ENCODE results near the gene DRAM1.
"Not testable (repeated sequence)": the region's sequence is repeated elsewhere in the genome, so short reads cannot be mapped to it uniquely, and the experiment has no call there.

The DRAM1 gene

GRCh38 chr12:101859664-101860607 lies 17.4 kb upstream of the DRAM1 start:
- no peak for DNase-seq

DNA sequence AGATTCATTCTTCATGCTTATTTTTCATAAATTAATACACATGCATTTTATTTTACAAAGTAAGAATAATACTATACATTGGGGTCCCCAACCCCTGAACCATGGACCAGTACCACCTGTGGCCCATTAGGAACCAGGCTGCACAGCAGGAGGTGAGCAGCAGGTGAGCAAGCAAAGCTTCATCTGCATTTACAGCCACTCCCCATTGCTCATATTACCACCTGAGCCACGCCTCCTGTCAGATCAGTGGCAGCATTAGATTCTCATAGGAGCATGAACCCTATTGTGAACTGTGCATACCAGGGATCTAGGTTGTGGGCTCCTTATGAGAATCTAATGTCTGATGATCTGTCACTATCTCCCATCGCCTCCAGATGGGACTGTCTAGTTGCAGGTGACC lies 15.7 kb upstream of the DRAM1 start:
- DNase-seq = not testable (repeated sequence)

GRCh38 chr12:101862245-101862644 lies 15.1 kb upstream of the DRAM1 start:
- DNase-seq = no peak

DNA sequence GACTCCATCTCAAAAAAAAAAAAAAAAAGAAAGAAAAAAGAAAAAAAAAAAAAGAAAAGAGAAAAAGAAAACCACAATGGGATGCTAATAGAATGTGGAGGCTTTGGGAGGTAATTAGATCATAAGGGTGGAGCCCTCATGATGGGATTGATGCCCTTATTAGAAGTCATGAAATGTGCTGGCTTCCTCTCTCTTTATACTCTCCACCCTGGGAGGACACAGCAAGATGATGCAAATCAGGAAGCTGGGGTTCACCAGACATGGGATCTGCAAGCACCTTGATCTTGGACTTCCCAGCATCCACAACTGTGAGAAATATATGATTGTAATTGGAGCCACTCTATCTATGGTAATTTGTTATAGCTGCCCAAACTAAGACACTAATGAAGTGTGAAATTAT lies 13.4 kb upstream of the DRAM1 start:
- DNase-seq = no peak

DNA sequence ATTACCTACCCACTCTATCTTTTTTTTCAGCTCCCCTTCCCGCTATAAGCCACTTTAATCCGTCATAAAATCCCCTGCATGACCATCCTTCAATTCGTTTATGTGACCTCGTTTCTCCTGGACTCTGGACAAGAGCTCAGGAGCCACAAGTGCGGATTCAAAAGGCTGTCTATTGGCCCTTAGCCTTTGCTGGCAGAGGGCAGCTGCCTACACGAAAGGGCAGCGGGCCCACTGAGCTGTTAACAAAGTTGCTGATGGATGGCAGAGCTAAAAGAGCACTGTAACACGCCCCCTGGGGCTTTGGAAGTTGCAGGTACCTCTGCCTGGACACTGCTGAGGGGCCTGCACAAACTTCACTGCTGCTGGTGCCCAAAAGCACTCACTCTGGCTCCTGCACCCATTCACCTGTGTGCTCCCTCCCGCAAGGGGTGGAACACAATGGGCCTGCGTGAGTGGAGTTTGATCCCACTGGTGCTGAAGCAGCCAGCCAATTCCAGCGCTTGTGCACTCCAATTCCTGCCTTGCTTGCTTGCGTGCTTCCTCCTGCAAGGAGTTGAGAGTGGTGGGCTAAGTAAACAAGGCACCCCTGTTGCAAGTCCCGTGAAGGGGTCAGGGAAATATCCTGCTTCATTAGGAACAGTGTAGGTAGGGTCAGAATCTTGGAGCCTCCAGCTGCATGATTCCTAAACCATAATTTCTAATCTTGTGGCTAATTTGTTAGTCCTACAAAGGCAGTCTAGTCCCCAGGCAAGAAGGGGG lies 10.6 kb upstream of the DRAM1 start:
- no peak for DNase-seq

- DNase-seq = not testable (repeated sequence)
These were observed 9.8 kb upstream of the DRAM1 start for GRCh38 chr12:101867619-101868018.

DNA sequence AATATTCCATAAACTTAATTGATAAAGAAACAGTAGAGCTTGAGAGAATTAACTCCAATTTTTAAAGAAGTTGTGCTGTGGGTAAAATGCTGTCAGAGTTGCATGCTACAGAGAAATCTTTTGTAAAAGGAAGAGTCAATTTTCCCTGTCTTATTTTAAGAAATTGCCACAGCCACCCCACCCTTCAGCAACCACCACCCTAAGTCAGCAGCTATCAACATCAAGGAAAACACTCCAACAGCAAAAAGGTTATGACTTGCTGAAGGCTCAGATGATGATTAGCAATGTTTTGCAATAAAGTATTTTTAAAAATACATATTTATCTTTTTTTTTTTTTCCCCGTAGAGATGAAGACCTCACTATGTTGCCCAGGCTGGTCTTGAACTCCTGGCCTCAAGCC lies 6.5 kb upstream of the DRAM1 start:
- DNase-seq = no peak

- DNase-seq = no peak
These were observed 2.2 kb upstream of the DRAM1 start for GRCh38 chr12:101875162-101875561.

DNA sequence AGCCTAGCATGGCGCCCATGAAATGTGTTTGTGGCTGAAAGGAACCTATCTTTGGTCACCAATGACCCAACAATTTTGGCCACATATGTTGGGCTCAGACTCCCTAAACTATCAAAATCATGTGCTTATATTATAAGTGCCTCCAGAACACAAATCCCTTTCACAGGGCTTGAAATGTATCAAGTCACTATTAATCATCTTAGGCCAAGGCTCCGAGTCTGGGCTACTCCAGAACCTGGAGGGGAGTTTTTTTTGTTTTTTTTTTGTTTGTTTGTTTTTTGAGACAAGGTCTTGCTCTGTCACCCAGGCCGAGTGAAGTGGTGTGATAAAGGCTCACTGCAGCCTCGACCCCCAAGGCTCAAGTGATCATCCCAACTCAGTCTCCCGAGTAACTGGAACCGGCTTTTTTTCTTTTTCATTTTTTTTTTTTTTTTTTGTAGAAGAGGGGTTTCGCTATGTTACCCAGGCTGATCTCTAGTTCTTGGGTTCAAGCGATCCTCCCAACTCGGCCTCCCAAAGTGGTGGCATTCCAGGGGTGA lies 989 bp upstream of the DRAM1 start:
- no peak for DNase-seq

DNA sequence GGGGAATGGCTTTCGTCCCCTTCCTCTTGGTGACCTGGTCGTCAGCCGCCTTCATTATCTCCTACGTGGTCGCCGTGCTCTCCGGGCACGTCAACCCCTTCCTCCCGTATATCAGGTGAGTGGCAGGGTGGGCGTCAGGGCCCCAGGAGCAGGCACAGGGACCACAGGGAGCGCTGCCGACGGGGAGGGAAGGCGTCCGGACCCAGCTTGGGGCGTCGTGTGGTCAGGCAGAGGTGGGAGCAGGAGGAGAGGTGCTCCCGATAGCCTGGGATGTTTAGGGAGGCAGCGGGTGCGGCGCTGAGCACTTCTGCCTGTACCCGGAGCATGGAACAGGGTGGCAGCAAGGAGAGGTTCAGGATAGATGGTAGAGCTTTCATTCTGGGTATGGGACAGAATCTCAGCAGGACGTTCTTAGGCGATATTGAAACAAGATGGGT lies 444 bp downstream of the DRAM1 start:
- peak; percentile 5 for DNase-seq

GRCh38 chr12:101878243-101878821 lies 952 bp downstream of the DRAM1 start:
- no peak for DNase-seq

DNA sequence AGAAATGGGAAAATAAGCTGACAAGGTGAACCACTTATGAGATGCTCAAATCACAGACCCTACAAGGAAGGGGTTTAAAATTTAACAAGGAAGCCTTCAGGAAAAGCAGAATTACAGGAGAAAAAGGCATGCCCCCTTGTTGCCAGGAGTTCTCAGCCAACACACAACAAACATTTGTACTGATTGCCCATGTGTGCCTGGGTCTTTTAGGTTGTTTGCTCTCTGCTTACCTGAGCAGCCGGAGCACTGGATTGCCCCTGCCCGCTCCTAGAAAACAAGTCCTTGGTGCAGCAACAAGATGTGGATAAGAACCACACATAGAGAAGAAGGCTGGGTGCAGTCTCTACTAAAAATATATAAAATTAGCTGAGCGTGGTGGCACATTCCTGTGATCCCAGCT lies 3.4 kb downstream of the DRAM1 start:
- DNase-seq = no peak

DNA sequence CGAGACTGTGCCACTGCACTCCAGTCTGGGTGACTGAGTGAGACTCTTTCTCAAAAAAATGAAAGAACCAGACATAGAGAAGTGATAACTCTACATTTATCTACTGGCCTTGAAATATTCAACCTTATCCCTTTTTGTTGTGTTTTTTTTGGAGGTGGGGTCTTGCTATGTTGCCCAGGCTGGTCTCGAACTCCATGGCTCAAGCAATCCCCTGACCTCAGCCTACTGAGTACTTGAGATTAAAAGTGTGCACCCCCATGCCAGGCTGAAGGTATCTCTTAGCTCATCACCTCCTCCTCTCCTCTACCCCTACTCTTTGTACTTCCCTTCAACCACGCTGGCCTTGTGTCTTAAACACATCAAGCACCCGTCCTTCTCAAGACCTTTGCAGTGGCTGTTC lies 3.8 kb downstream of the DRAM1 start:
- DNase-seq = no peak

DNA sequence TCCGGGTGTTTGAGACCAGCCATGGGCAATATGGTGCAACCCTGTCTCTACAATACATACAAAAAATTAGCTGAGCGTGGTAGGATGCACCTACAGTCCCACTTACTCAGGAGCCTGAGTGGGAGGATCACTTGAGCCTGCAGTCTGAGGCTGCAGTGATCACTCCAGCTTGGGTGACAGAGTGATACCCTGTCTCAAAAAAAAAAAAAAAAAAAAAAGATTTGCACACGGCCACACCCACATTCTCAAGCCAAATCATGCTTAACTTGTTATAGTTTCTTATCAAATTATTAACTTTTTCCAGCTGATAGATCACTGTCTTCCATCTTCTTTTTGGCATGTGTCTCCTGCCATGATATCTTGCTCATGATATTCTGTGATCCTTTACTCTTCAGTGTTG lies 6.8 kb downstream of the DRAM1 start:
- no peak for DNase-seq

DNA sequence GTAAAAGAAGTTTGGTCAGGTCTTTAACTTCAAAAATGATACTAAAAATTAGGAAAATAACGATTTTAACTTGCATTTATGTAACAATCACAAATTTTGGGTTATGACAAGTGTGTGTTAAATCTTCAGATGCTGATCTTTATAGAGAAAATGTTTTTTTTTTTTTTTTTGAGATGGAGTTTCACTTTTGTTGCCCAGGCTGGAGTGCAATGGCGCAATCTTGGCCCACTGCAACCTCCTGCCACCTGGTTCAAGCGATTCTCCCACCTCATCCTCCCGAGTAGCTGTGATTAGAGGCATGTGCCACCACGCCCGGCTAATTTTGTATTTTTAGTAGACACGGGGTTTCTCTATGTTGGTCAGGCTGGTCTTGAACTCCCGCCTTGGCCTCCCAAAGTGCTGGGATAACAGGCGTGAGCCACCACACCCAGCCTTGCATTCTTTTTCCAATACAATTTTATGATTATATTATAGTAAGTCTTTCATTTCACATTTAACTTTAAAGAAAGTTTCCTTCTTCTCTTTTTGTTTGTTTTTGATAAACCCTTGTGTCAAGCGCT lies 7.5 kb downstream of the DRAM1 start:
- not testable (repeated sequence) for DNase-seq

DNA sequence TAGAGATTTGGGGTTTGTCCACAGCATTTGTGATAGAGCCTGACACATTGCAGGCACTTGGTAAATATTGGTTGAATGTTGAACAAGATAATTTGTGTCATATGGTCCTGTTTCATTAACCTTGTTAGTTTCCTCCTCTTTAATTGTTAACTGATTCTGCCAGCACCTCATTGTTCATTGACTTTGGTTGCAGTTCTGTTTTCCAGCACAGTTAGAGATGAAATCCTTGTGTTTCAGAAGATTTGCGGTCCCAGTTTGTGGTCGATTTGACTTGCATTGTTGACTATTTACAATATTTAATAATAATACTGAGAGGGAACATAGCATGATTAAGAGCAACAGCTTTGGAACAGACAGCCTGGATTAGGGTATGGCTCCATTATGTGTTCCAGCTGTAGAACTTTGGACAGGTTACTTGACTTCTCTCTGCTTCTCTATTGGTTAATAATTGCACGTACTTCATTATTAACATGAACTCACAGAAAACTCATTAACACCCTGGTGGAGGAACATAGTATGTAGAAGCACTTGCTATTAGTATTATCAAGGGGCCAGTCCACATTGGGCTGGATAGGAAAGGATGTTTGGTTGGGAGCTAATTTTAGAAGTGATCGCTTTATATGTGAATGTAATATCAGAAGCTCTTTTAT lies 8.7 kb downstream of the DRAM1 start:
- no peak for DNase-seq

- no peak for DNase-seq
These were observed 11.9 kb downstream of the DRAM1 start for GRCh38 chr12:101889211-101889752.

GRCh38 chr12:101891462-101891971 lies 14.1 kb downstream of the DRAM1 start:
- no peak for DNase-seq

GRCh38 chr12:101892794-101893193 lies 15.4 kb downstream of the DRAM1 start:
- DNase-seq = no peak

DNA sequence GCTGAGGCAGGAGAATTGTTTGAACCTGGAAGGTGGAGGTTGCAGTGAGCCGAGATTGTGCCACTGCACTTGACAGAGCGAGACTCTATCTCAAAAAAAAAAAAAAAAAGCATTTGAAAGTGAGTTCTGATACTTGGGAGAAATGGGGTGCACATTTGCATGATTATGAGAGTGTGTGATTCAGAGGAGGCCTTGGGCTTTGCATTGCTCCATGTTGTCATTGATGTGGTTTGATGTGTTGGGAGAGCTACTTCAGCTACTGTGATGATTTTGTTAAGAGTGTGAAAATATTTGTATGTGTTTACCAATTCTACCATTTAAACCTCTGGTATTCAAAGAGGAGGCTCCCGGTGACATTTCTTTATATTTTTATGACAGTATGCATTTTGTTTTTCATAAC lies 24.4 kb downstream of the DRAM1 start:
- no peak for DNase-seq

DNA sequence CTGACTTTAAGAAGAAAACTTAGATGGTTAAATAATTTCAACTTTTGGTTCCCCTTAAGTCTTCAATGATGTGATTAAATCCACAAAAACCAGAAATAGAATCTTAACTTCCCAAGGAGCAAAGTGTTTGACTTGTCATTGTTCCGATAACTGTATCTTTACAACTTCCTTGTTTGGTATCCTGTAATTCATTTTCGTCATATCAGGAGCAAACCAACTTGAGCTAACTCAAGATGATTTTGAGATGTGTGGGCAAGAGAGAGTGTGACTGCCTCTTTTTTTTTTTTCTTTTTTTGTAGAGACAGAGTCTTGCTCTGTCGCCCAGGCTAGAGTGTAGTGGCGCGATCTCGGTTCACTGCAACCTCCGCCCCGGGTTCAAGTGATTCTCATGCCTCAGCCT lies 25.3 kb downstream of the DRAM1 start:
- no peak for DNase-seq

DNA sequence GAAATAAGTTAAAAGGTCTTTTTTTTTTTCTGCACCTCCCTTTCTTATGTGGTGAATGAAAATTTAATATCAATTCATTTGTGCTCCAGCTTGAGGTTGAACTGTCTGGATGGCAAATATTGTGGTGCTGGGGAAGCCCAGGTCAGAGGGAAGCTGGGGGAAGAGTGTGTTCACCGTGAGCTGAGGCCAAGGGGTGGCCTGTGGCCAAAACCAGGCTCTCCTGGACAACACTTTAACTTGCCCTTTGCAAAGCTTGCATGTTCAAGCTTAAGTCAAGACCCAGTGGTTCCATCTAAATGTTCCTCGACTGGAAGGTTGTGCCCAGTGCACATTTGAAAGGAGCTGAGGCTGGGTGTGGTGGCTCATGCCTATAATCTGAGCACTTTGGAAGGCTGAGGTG lies 28.8 kb downstream of the DRAM1 start:
- DNase-seq = no peak
